ENCODE results near the gene PLA2G1B.

GRCh38 chr12:120376934-120377572, 49.5 kb upstream of the PLA2G1B start:
- TF ChIP-seq CTCF (IDR thresholded peaks at IDR 0.05) = no peak
- TF ChIP-seq POLR2A (IDR thresholded peaks at IDR 0.05) = no peak

All from upper lobe of left lung (tissue), 4 donors.